NOMO-1 treated with DMSO at 0.1 percent for 48 hours (cell line): ENCODE measurements around the gene NPPB.

Experiments
- DNase-seq: peaks from one replicate; lab custom pipeline; 2025; ENCODE audit not compliant: unreplicated experiment; lab: John Stamatoyannopoulos, UW

NPPB gene

DNA sequence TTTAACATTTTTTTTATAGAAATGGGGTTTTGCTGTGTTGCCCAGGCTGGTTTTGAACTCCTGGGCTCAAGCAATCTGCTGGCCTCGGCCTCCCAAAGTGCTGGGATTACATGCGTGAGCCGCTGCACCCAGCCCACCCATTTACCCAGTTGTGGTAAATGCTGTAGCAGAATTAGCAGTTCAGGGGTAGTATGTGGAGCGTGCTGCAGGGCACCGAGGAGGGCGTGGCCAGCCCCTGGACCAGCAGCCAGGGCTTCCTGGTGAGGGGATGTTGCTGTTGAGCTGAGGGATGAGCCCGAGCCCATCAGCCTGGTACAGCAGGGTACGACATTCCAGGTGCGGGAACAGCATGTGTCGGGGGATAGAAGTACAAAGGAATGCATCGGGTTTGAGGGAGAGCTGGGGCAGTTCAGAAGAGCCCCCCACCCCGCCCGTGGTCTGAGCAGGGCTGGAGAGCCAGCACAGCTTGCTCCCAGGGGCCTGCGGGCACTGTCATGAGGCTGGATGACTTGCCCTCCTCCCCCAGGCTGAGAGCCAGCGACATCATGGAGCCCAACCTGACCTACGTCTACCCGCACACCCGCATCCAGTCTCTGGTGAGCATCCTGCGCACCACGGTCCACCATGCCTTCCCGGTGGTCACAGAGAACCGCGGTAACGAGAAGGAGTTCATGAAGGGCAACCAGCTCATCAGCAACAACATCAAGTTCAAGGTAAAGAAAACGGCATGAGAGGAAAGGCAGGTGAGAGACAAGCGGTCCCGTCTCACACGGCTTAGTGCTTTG is 23.1 kb downstream of the NPPB start:
- no peak for DNase-seq

DNA sequence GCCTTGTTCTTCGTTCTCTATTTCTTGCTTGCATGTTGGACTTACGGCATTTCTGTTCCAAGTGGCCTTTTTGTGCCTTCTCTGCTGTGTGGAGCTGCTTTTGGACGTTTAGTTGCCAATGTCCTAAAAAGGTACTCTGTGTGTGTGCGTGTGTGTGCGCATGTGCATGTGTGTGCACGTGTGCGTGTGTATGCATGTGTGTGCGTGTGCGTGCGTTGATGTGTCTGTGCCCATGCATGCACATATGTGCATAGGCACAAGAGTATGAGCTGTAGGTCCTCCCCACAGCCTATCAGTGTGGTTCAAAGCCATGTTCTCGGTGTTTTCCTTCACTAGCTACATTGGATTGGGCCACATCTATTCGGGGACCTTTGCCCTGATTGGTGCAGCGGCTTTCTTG is 24.8 kb downstream of the NPPB start:
- DNase-seq, result no peak

DNA sequence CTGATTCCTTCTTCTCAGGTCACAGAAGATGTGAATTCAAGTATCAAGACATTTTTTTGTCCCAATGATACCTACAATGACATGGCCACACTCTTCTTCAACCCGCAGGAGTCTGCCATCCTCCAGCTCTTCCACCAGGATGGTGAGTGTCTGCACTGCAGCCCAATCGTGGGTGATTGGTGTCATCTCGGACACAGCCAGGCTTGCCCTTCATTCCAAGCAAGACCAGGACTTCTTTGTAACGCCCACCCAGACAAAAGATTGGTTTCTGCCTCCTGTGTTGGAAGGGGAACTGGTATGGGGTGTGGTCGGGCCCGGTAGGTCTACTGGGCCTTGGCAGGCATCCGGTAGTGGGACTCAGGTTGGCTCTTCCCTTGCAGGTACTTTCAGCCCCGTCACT is 25.2 kb downstream of the NPPB start:
- no peak for DNase-seq

DNA sequence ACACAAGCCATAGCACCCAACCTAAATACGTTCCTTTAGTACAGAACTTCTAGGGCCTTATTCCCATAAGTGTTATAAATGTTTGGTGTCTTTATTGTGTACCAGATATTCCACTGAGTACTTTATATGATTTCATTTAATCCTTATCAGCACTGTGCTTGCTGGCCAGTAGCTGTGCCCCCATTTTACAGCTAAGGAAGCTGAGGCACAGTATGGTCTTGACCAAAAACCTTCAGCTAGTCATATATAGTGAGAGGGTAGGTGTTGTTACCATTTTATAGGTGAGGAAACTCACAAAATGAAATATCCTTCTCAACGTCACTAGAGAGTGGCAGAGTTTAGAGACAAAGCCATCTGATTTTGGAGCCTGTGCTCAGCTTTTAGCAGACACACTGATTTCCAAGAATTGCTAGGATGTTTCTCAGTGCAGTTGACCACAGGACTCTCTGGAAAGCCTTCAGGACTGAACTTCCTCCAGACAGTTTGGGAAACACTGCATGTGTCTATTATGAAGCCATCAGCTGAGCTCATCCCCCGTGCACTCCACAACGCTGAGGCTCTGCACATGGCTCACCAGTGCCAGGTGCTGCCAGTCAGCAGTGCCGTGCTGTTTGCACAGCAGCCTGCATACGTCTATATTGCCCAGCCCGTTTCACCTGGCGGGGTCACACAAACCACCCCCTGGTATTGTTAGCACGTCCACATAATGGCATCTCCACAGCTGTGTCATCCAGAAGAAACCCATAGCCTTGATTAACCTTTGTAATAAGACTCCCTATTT is 26.6 kb downstream of the NPPB start:
- no peak for DNase-seq

DNA sequence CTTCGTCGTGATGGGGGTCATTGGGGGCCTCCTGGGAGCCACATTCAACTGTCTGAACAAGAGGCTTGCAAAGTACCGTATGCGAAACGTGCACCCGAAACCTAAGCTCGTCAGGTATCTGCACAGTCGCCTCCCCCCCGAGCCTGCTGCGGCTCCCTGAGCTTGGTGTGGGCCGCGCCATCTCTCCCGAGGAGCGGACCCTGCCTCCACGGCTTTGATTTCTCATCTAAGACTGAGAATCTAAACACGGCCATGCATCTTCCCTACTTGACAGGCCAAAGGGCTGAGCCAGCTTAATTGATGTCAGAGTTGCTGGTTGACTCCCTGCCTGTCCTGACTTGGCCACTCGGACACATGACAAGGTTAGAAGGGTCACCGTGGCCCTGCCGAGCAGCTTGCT is 30.2 kb downstream of the NPPB start:
- no peak for DNase-seq

DNA sequence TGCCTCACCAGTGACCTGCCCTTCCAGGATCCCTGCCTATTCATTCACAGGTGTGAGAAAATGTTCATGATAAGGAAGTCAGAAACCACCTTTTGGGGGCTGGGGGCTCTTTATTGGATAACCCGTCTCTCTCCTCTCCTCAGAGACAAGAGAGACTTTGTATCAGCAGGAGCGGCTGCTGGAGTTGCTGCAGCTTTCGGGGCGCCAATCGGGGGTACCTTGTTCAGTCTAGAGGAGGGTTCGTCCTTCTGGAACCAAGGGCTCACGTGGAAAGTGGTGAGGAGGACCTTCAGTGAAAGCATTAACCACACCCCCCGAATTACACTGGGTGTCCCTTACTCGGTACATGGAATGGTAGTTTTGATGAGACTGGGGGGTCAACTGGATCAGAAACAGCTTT is 31.8 kb downstream of the NPPB start:
- DNase-seq, result no peak

DNA sequence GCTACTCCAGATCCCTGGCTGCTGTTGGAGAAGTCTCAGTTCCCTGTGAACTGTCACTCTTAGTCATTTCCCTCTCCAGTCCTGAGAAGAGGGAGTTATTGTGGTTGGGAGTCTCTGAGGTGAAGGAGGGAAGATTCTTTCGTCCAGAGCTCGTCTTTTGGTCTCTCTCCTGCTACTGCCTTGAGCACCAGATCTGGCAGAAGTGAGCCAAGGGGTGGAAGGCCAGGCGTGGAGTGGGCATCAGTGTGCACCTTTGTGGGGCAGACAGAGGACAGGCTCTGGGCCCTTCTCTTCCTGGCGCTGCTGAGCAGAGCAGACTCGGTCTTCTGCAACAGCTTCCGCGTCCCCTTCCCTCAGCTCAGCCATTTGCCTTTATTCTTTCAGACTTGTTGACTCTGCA is 33.6 kb downstream of the NPPB start:
- no peak for DNase-seq

DNA sequence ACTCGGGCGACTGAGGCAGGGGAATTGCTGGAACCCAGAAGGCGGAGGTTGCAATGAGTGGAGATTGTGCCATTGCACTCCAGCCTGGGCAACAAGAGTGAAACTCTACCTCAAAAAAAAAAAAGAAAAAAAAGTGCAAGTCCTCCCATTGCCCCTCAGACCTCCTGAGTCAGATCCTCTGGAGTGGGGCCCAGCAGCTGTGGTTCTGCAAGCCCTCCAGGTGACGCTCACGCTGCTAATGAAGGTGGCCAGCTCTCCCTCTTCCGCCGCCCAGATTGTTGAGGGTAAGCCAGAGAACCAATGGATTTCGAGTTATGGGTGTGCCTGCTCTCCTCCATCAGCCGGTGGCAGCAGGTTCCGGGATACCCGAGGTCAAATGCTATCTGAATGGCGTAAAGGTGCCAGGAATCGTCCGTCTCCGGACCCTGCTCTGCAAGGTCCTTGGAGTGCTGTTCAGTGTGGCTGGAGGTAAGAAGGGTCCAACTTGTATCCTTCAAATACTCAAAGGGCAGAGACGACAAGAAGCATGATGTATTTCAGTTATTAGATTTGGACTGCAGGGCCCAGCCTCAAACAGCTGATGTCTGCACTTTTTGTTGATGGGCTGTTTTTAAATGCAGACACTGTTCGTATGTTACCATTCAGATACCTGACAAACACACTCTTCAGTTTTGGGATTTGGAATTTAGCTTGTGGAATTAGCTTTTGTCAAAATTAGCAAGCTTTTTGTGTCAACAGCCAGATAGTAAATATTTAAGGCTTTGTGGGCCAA is 35.2 kb downstream of the NPPB start:
- no peak for DNase-seq

DNA sequence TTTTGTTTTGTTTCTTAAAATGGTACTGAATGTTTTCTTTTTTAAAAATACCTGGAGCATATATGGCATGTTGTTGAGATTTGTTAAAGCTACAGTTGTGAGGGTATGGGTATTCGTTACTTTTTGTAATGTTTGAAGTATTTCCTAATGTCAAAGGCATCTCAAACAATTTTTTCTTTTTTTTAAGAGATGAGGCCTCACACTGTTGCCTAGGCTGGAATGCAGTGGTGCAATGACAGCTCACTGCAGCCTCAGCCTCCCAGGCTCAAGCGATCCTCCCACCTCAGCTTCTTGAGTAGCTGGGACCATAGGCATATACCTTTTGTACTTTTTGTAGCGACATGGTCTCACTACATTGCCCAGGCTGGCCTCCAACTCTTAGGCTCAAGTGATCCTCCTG is 36.7 kb downstream of the NPPB start:
- DNase-seq, result no peak

DNA sequence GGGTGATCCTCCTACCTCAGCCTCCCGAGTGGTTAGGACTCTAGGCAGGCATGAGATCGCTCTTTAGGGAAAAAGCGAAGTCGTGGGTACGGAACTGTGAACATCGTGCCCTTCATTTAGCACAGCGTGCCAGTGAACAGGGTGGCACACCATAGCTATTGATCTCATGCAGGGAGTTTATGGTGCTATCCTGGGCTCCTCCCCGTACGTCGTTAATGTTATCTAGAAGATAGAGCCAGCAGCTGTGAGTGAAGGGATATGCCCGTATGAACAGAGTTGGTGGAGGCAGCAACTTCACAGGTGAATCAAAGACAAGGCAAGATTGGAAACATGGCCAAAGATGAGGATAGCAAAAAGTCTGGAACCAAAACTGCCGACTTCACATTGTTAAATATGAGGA is 41.6 kb downstream of the NPPB start:
- DNase-seq, result no peak

DNA sequence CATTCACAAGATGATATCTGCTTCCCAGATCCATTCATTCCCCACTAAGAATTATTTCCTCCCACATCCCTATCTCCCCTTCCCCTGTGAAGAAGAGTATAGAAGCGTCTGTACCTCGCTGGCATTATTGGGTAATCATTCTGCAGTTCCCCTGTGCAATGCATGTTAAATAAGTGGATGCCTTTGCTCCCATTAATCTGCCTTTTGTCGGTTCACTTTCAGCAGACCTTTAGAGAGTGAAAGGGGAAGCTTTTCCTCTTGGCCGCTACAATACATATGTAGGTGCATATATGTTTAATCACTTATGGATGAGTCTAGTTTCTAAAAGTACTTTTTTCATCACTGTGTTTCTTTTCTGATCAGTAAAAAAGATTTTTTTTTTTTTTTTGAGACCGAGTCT is 45.7 kb downstream of the NPPB start:
- peak; percentile 65 for DNase-seq
